HCT116 (cell line): Measurements from ENCODE around the gene DYNC1I1. TPM values are rescaled to one million over a fixed set of nuclear protein-coding genes. Genes with fewer than 3 reads are reported as not detected.

Experiments used
- ATAC-seq: fragments of 200-7000 bp; cut with Tn5 transposase; 2 replicates; pipeline ENCODE4 v1.9.1; 2020; ENCODE audit warnings: mild to moderate bottlenecking, moderate library complexity
- BruUV-seq: library from RNA; stranded (reverse); fragments of 400-500 nt; replicated peaks from 2 replicates; lab custom pipeline; 2021; lab: Mats Ljungman, UMichigan
- CTCF ChIA-PET: fragments of 300-600 bp; sonication (Branson Sonifier 250); formaldehyde crosslinking; loops from one replicate; lab custom pipeline; 2021; ENCODE audit warnings: antibody characterized with exemption; lab: Charles Lee
- POLR2A ChIA-PET: fragments of 300-600, 350-600 bp; sonication (Branson Sonifier 250); formaldehyde crosslinking; loops from one replicate; lab custom pipeline; 2021; ENCODE audit warnings: antibody characterized with exemption; lab: Charles Lee
- RAD21 ChIA-PET, 2 experiments: fragments of 300-600 bp; sonication (Branson Sonifier 250); formaldehyde crosslinking; loops; one replicate each; lab custom pipeline; 2023; ENCODE audit warnings: low total read pairs in 2 of 2; ENCODE audit not compliant: uncharacterized antibody in 2 of 2, unreplicated experiment in 2 of 2, low non-redundant PET in 1 of 2; lab: Charles Lee
- DNase-seq: peaks from one replicate; pipeline ENCODE4 v3.0.0-alpha.2; 2010; ENCODE audit warnings: low read depth, low spot score
- H2AFZ ChIP-seq: fragments of 200-600 bp; shearing (Covaris generic), sonication (generic); 2 replicates; pipeline ENCODE4 v1.6.1; 2017; ENCODE audit warnings: low read depth, mixed run types, mixed read lengths, antibody characterized with exemption, low read length; ENCODE audit not compliant: poor library complexity, severe bottlenecking
- H3K27ac ChIP-seq: 2 replicates; pipeline ENCODE4 v1.5.1; 2012; ENCODE audit warnings: low read depth, low read length
- H3K27me3 ChIP-seq: fragments of 200-600 bp; sonication (generic); 2 replicates; pipeline ENCODE4 v1.6.1; 2016; ENCODE audit warnings: mixed run types, low read length, mixed read lengths; ENCODE audit not compliant: insufficient read depth
- H3K36me3 ChIP-seq, 2 experiments: fragments of 200-500 bp in 1 of 2; fragments of 200-600 bp in 1 of 2; sonication (Bioruptor generic) in 1 of 2; sonication (generic) in 1 of 2; 2 replicates each; pipeline versions ENCODE4 v1.5.1 to v1.6.1; 2014 to 2016; ENCODE audit warnings: low read length in 2 of 2, inconsistent platforms in 1 of 2, mixed read lengths in 1 of 2, mixed run types in 1 of 2; ENCODE audit not compliant: insufficient read depth in 2 of 2, control insufficient read depth in 1 of 2
- H3K4me1 ChIP-seq, 2 experiments: fragments of 200-600 bp in 1 of 2; sonication (generic) in 1 of 2; 2 replicates each; pipeline versions ENCODE4 v1.5.1 to v1.6.1; 2012 to 2017; ENCODE audit warnings: low read length in 2 of 2, inconsistent platforms in 1 of 2, mild to moderate bottlenecking in 1 of 2, mixed read lengths in 1 of 2, mixed run types in 1 of 2, moderate library complexity in 1 of 2; ENCODE audit not compliant: insufficient read depth in 2 of 2, control insufficient read depth in 1 of 2
- H3K4me2 ChIP-seq: fragments of 200-600 bp; sonication (generic); 2 replicates; pipeline ENCODE4 v1.6.1; 2017; ENCODE audit warnings: mixed run types, low read length, mixed read lengths
- H3K4me3 ChIP-seq, 2 experiments: fragments of 200-600 bp in 1 of 2; sonication (generic) in 1 of 2; replicated peaks in 1 of 2; 2 replicates each; pipeline ENCODE4 v1.5.1; 2011 to 2016; ENCODE audit warnings: low read length in 2 of 2, control low read depth in 1 of 2, low read depth in 1 of 2, mild to moderate bottlenecking in 1 of 2, mixed read lengths in 1 of 2, mixed run types in 1 of 2
- H3K79me2 ChIP-seq: fragments of 200-600 bp; sonication (generic); 2 replicates; pipeline ENCODE4 v1.6.1; 2017; ENCODE audit warnings: mild to moderate bottlenecking, mixed run types, low read length, moderate library complexity, mixed read lengths; ENCODE audit not compliant: insufficient read depth
- H3K9ac ChIP-seq: fragments of 200-600 bp; sonication (generic); 2 replicates; pipeline ENCODE4 v1.6.1; 2016; ENCODE audit warnings: low read length, mixed read lengths
- H3K9me2 ChIP-seq: fragments of 200-600 bp; sonication (generic), shearing (Covaris generic); 2 replicates; pipeline ENCODE4 v1.6.1; 2017; ENCODE audit warnings: mixed run types, mild to moderate bottlenecking, moderate library complexity; ENCODE audit not compliant: insufficient read depth
- H3K9me3 ChIP-seq, 2 experiments: fragments of 200-500 bp in 1 of 2; fragments of 200-600 bp in 1 of 2; sonication (Bioruptor generic) in 1 of 2; sonication (generic) in 1 of 2; 2 replicates each; pipeline ENCODE4 v1.6.1; 2014 to 2017; ENCODE audit warnings: low read length in 2 of 2, mixed read lengths in 2 of 2, inconsistent platforms in 1 of 2, low read depth in 1 of 2, mild to moderate bottlenecking in 1 of 2, mixed run types in 1 of 2, moderate library complexity in 1 of 2; ENCODE audit not compliant: control insufficient read depth in 1 of 2, insufficient read depth in 1 of 2
- H4K20me1 ChIP-seq: fragments of 200-600 bp; sonication (generic), shearing (Covaris generic); 2 replicates; pipeline ENCODE4 v1.6.1; 2017; ENCODE audit warnings: mixed run types, mild to moderate bottlenecking, moderate library complexity; ENCODE audit not compliant: insufficient read depth
- CBX3 ChIP-seq: IDR thresholded peaks from 2 replicates; pipeline ENCODE4 v1.6.1; 2012; ENCODE audit warnings: low read depth
- EGR1 ChIP-seq: IDR thresholded peaks from 2 replicates; pipeline ENCODE4 v1.6.1; 2012; ENCODE audit warnings: low read depth
- ELF1 ChIP-seq: IDR thresholded peaks from 2 replicates; pipeline ENCODE4 v1.6.1; 2012; ENCODE audit warnings: low read depth, borderline replicate concordance
- FOSL1 ChIP-seq: IDR thresholded peaks from 2 replicates; pipeline ENCODE4 v1.6.1; 2012; ENCODE audit warnings: low read depth
- JUND ChIP-seq: IDR thresholded peaks from 2 replicates; pipeline ENCODE4 v1.6.1; 2012
- RAD21 ChIP-seq: IDR thresholded peaks from 2 replicates; pipeline ENCODE4 v1.6.1; 2012; ENCODE audit warnings: low read depth, mild to moderate bottlenecking
- SIN3A ChIP-seq: IDR thresholded peaks from 2 replicates; pipeline ENCODE4 v1.6.1; 2012; ENCODE audit warnings: low read depth
- YY1 ChIP-seq: IDR thresholded peaks from 2 replicates; pipeline ENCODE4 v1.6.1; 2011; ENCODE audit warnings: low read length, low read depth, moderate library complexity, mild to moderate bottlenecking; ENCODE audit not compliant: insufficient replicate concordance; ENCODE audit errors: extremely low read depth
- intact Hi-C: fragments of 100-400 bp; cut with micrococcal nuclease; formaldehyde crosslinking; loops from 2 replicates; pipeline ENCODE4 v1.10.0; 2022
- total RNA-seq: library from RNA; stranded (reverse); gene quantifications from one replicate; pipeline ENCODE4 v1.2.1, GENCODE V29; 2021; ENCODE audit not compliant: unreplicated experiment

DYNC1I1 gene
- total RNA-seq, 1 experiment from 2014 or later: not detected

- Histone ChIP-seq H3K9me3 (no peaks in the 10 kb centered on the region), H2AFZ (no peak overlapping the region), H3K79me2 (no peaks in the 10 kb centered on the region), H3K27ac (no peak overlapping the region), H3K9ac (no peak overlapping the region), H3K4me1 (no peaks in the 10 kb centered on the region), H3K4me2 (peak overlapping the region; percentile 72), H3K36me3 (no peaks in the 10 kb centered on the region; a peak in 1 of 4 replicates), H3K4me3 (peak overlapping the region in 1 of 2 experiments; percentile 51; a peak in 2 of 4 replicates), H3K9me2 (no peaks in the 10 kb centered on the region), H4K20me1 (no peaks in the 10 kb centered on the region), H3K27me3 (no peaks in the 10 kb centered on the region)
- no peak for TF ChIP-seq FOSL1
- TF ChIP-seq RAD21: no peak
- no peak for TF ChIP-seq SIN3A
- no peak for TF ChIP-seq EGR1
- TF ChIP-seq ELF1: no peak
- no peak for TF ChIP-seq JUND
- ATAC-seq (no peak), DNase-seq (no peak)
- RAD21 ChIA-PET: no interaction called here
- intact Hi-C loops: no loop called here
- BruUV-seq: no TSS peak
- POLR2A ChIA-PET: no interaction called here
- CTCF ChIA-PET: no interaction called here
Observed at GRCh38 chr7:95772771-95773581, 622 bp downstream of the DYNC1I1 start.

- Histone ChIP-seq H3K36me3 (no peaks in the 10 kb centered on the region; a peak in 1 of 4 replicates), H3K27ac (no peak overlapping the region), H3K79me2 (no peaks in the 10 kb centered on the region), H3K4me1 (no peaks in the 10 kb centered on the region), H4K20me1 (no peaks in the 10 kb centered on the region), H3K4me2 (no peak overlapping the region), H3K9me3 (no peaks in the 10 kb centered on the region), H3K9ac (no peak overlapping the region), H2AFZ (no peak overlapping the region), H3K4me3 (no peak overlapping the region), H3K9me2 (no peaks in the 10 kb centered on the region), H3K27me3 (peaks cover 17% of the 10 kb centered on the region)
- DNase-seq: no peak
- intact Hi-C loops: no loop called here
- BruUV-seq: no TSS peak
- ATAC-seq: no peak
- CTCF ChIA-PET: no interaction called here
- RAD21 ChIA-PET: no interaction called here
- TF ChIP-seq CBX3 (no peak), YY1 (no peak)
- POLR2A ChIA-PET: no interaction called here
Observed at GRCh38 chr7:95776561-95777185, 4.3 kb downstream of the DYNC1I1 start.
